Mucosa of descending colon (tissue), 3 donors: ENCODE results near the gene NKX6-1. TPM values are rescaled to one million over a fixed set of nuclear protein-coding genes. Genes with fewer than 3 reads are reported as not detected.

ENCODE experiments used
- ATAC-seq: fragments of 200-7000 bp; cut with Tn5 transposase; one replicate; pipeline ENCODE4 v1.9.1; 2020; ENCODE audit warnings: mild to moderate bottlenecking, moderate library complexity
- DNase-seq, 3 donors: peaks; one replicate each; pipeline ENCODE4 v3.0.0-alpha.2; 2020
- H3K36me3 ChIP-seq: fragments of 200-600 bp; one replicate; pipeline ENCODE4 v1.8.0; 2021; ENCODE audit warnings: low read depth, mild to moderate bottlenecking
- H3K4me1 ChIP-seq: fragments of 200-600 bp; one replicate; pipeline ENCODE4 v1.8.0; 2021; ENCODE audit warnings: low read depth, mild to moderate bottlenecking
- H3K4me3 ChIP-seq: fragments of 200-600 bp; one replicate; pipeline ENCODE4 v1.8.0; 2021; ENCODE audit warnings: mild to moderate bottlenecking
- H3K9me3 ChIP-seq: fragments of 200-600 bp; one replicate; pipeline ENCODE4 v1.8.0; 2021; ENCODE audit warnings: mild to moderate bottlenecking
- CTCF ChIP-seq: fragments of 200-600 bp; IDR thresholded peaks from one replicate; pipeline ENCODE4 v1.8.0; 2022; ENCODE audit warnings: antibody characterized with exemption, mild to moderate bottlenecking
- intact Hi-C, 2 donors: fragments of 100-400 bp; cut with DNase I in 1 of 2; cut with micrococcal nuclease in 1 of 2; formaldehyde crosslinking; loops; one replicate each; pipeline versions ENCODE4 v1.11.0 to v1.11.1; 2022; cut with DNase I, micrococcal nuclease
- total RNA-seq, 3 donors: library from RNA; stranded (reverse); fragmentation: NEBNext Ultra II Directional in 2 of 3; extraction: Animal tissue kit (Norgen Biotek cat#: 25700) in 2 of 3; gene quantifications; one replicate each; pipeline versions ENCODE4 v1.2.1 to v1.2.4, GENCODE V29; 2021 to 2023
- donor health status: DM: no; HTN: no; CAD: no; lungs with moderate emphysema.
- donor health status: DM: no; HTN: no; CAD: no.
- donor health status: DM: no; HTN: yes; CAD: no.

The NKX6-1 gene
- total RNA-seq, 3 donors from 2014 or later = not detected

GRCh38 chr4:84498203-84498934, 723 bp downstream of the NKX6-1 start:
- Histone ChIP-seq H3K4me1 (peaks cover 38% of the 10 kb centered on the region), H3K36me3 (no peaks in the 10 kb centered on the region), H3K9me3 (no peaks in the 10 kb centered on the region), H3K4me3 (no peak overlapping the region)
- ATAC-seq = peak; percentile 23
- peak in 1 of 3 donors; percentile 38 for DNase-seq
- intact Hi-C loops = no loop called here
- TF ChIP-seq CTCF = no peak

GRCh38 chr4:84497504-84498202, 1.4 kb downstream of the NKX6-1 start:
- H3K4me3 ChIP-seq = no peak overlapping the region
- ATAC-seq (no peak), DNase-seq (no peak)
- H3K9me3 ChIP-seq = no peaks in the 10 kb centered on the region
- intact Hi-C loops = no loop called here
- peaks cover 40% of the 10 kb centered on the region for H3K4me1 ChIP-seq
- TF ChIP-seq CTCF = no peak
- H3K36me3 ChIP-seq = no peaks in the 10 kb centered on the region

- DNase-seq (peak in 1 of 3 donors; percentile 28), ATAC-seq (no peak)
- Histone ChIP-seq H3K9me3 (no peaks in the 10 kb centered on the region), H3K36me3 (no peaks in the 10 kb centered on the region), H3K4me3 (no peak overlapping the region), H3K4me1 (peaks cover 41% of the 10 kb centered on the region)
- intact Hi-C loops = no loop called here
- TF ChIP-seq CTCF = no peak
Observed at GRCh38 chr4:84496706-84497503, 2.2 kb downstream of the NKX6-1 start.

- TF ChIP-seq CTCF = no peak
- H3K4me3 ChIP-seq = no peak overlapping the region
- intact Hi-C loops = no loop called here
- no peaks in the 10 kb centered on the region for H3K36me3 ChIP-seq
- H3K4me1 ChIP-seq = peaks cover 41% of the 10 kb centered on the region
- ATAC-seq (no peak), DNase-seq (peak in 1 of 3 donors; percentile 26)
- no peaks in the 10 kb centered on the region for H3K9me3 ChIP-seq
Observed at GRCh38 chr4:84496331-84496705, 2.8 kb downstream of the NKX6-1 start.

GRCh38 chr4:84495794-84496261, 3.3 kb downstream of the NKX6-1 start:
- DNase-seq (no peak), ATAC-seq (no peak)
- Histone ChIP-seq H3K36me3 (no peaks in the 10 kb centered on the region), H3K4me3 (no peak overlapping the region), H3K4me1 (peaks cover 41% of the 10 kb centered on the region), H3K9me3 (no peaks in the 10 kb centered on the region)
- intact Hi-C loops = no loop called here
- no peak for TF ChIP-seq CTCF
